KMS-11 (cell line): ENCODE measurements around the gene CROCC.

ENCODE experiments used
- H2AFZ ChIP-seq: fragments of 200-600 bp; sonication (generic); 2 replicates; pipeline ENCODE4 v1.6.1; 2016; ENCODE audit warnings: antibody characterized with exemption, mixed run types, low read depth
- H3K27ac ChIP-seq: fragments of 200-600 bp; sonication (generic); 2 replicates; pipeline ENCODE4 v1.6.1; 2016; ENCODE audit warnings: mild to moderate bottlenecking, mixed run types
- H3K27me3 ChIP-seq: fragments of 200-600 bp; sonication (generic); 2 replicates; pipeline ENCODE4 v1.6.1; 2017; ENCODE audit warnings: mild to moderate bottlenecking, low read depth, mixed run types, moderate library complexity; ENCODE audit not compliant: insufficient read depth
- H3K36me3 ChIP-seq: fragments of 200-600 bp; sonication (generic); 2 replicates; pipeline ENCODE4 v1.6.1; 2017; ENCODE audit warnings: mild to moderate bottlenecking, mixed run types; ENCODE audit not compliant: insufficient read depth
- H3K4me1 ChIP-seq: fragments of 200-600 bp; sonication (generic); 2 replicates; pipeline ENCODE4 v1.6.1; 2016; ENCODE audit warnings: mild to moderate bottlenecking, low read depth, mixed run types; ENCODE audit not compliant: poor library complexity, severe bottlenecking
- H3K4me2 ChIP-seq: fragments of 200-600 bp; sonication (generic); 2 replicates; pipeline ENCODE4 v1.7.0; 2016; ENCODE audit warnings: mild to moderate bottlenecking, mixed run types
- H3K4me3 ChIP-seq: fragments of 200-600 bp; sonication (generic); IDR thresholded peaks from 2 replicates; pipeline ENCODE4 v1.6.1; 2017; ENCODE audit warnings: low read depth, low read length, mixed read lengths; ENCODE audit not compliant: insufficient read depth
- H3K79me2 ChIP-seq: fragments of 200-600 bp; sonication (generic); 2 replicates; pipeline ENCODE4 v1.6.1; 2016; ENCODE audit warnings: low read depth, mixed run types; ENCODE audit not compliant: insufficient read depth
- H3K9ac ChIP-seq: fragments of 200-600 bp; sonication (generic); 2 replicates; pipeline ENCODE4 v1.6.1; 2016; ENCODE audit warnings: mild to moderate bottlenecking, mixed run types
- H4K20me1 ChIP-seq: fragments of 200-600 bp; sonication (generic); 2 replicates; pipeline ENCODE4 v1.6.1; 2016; ENCODE audit warnings: mild to moderate bottlenecking, mixed run types; ENCODE audit not compliant: insufficient read depth
- CTCF ChIP-seq: fragments of 200-600 bp; sonication (generic); conservative IDR thresholded peaks from 2 replicates; pipeline ENCODE4 v1.6.1; 2017; ENCODE audit warnings: low read depth, mild to moderate bottlenecking, antibody characterized with exemption, low read length, moderate library complexity, mixed read lengths

CROCC gene

GRCh38 chr1:16989676-16990391 is 68.1 kb downstream of the CROCC start:
- H3K27ac ChIP-seq: no peak overlapping the region
- no peak overlapping the region for H3K4me2 ChIP-seq
- TF ChIP-seq CTCF: no peak
- no peak overlapping the region for H2AFZ ChIP-seq
- no peak overlapping the region for H3K4me3 ChIP-seq
- no peaks in the 10 kb centered on the region for H4K20me1 ChIP-seq
- no peaks in the 10 kb centered on the region for H3K4me1 ChIP-seq
- H3K79me2 ChIP-seq: no peaks in the 10 kb centered on the region
- H3K9ac ChIP-seq: no peak overlapping the region
- no peaks in the 10 kb centered on the region for H3K36me3 ChIP-seq
- H3K27me3 ChIP-seq: no peaks in the 10 kb centered on the region

- Histone ChIP-seq H3K4me2 (no peak overlapping the region), H3K9ac (no peak overlapping the region), H3K36me3 (no peaks in the 10 kb centered on the region), H3K4me1 (no peaks in the 10 kb centered on the region), H4K20me1 (no peaks in the 10 kb centered on the region), H2AFZ (no peak overlapping the region), H3K4me3 (no peak overlapping the region), H3K27ac (no peak overlapping the region), H3K27me3 (no peaks in the 10 kb centered on the region), H3K79me2 (no peaks in the 10 kb centered on the region)
- no peak for TF ChIP-seq CTCF
Measured at GRCh38 chr1:16991571-16991970, 69.8 kb downstream of the CROCC start.

GRCh38 chr1:16992102-16992501 is 70.4 kb downstream of the CROCC start:
- Histone ChIP-seq H3K79me2 (no peaks in the 10 kb centered on the region), H3K9ac (no peak overlapping the region), H2AFZ (no peak overlapping the region), H3K36me3 (no peaks in the 10 kb centered on the region), H3K27me3 (no peaks in the 10 kb centered on the region), H3K27ac (no peak overlapping the region), H3K4me1 (no peaks in the 10 kb centered on the region), H4K20me1 (no peaks in the 10 kb centered on the region), H3K4me3 (no peak overlapping the region), H3K4me2 (no peak overlapping the region)
- no peak for TF ChIP-seq CTCF

- no peaks in the 10 kb centered on the region for H4K20me1 ChIP-seq
- H3K9ac ChIP-seq: no peak overlapping the region
- no peaks in the 10 kb centered on the region for H3K36me3 ChIP-seq
- H3K27ac ChIP-seq: no peak overlapping the region
- H3K4me2 ChIP-seq: no peak overlapping the region
- H3K79me2 ChIP-seq: no peaks in the 10 kb centered on the region
- H3K27me3 ChIP-seq: no peaks in the 10 kb centered on the region
- TF ChIP-seq CTCF: no peak
- no peak overlapping the region for H3K4me3 ChIP-seq
- H2AFZ ChIP-seq: no peak overlapping the region
- H3K4me1 ChIP-seq: no peaks in the 10 kb centered on the region
Measured at GRCh38 chr1:16992675-16993074, 70.9 kb downstream of the CROCC start.
